ENCODE data around the gene MN1. TPM values are rescaled to one million over a fixed set of nuclear protein-coding genes. Genes with fewer than 3 reads are reported as not detected.

The MN1 gene
- total and polyA plus RNA-seq, 2 donors = 5.1 to 9.1 TPM

- no peak overlapping the region for H3K4me3 ChIP-seq (ENCODE audit: low read depth, low read length)
- no peak for DNase-seq (ENCODE audit: extremely low spot score)
- no peaks in the 10 kb centered on the region for H3K36me3 ChIP-seq (ENCODE audit: insufficient read depth)
- WGBS = 80% methylated on average over 7 of the region's 7 CpGs
- no peak overlapping the region for H3K27ac ChIP-seq (ENCODE audit: low read depth)
- H3K4me1 ChIP-seq (ENCODE audit: insufficient read depth) = no peaks in the 10 kb centered on the region
Observed at GRCh38 chr22:27761000-27761399, 40.6 kb downstream of the MN1 start.

DNA sequence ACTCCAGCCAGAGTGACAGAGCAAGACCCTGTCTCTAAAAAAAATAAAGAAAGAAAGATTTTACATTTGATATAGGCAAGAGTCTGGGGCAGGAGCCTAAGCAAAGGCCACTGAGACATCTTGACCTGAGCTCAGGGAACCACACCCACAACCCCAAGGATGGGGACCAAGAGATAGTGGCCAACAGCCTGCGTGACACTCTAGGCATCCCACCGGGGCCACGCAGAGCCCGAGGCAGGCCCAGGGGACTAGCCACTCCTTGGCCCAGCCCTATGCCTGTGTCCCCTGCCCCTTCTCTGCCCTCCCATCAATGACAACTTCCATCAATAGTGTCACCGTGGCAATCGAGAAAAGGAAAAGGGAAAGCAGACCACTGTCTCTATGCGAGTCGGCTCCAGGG lies 41.1 kb downstream of the MN1 start:
- DNase-seq (ENCODE audit: extremely low spot score) = no peak
- no peaks in the 10 kb centered on the region for H3K36me3 ChIP-seq (ENCODE audit: insufficient read depth)
- H3K27ac ChIP-seq (ENCODE audit: low read depth) = no peak overlapping the region
- WGBS = 92% methylated on average over 8 of the region's 8 CpGs
- no peaks in the 10 kb centered on the region for H3K4me1 ChIP-seq (ENCODE audit: insufficient read depth)
- no peak overlapping the region for H3K4me3 ChIP-seq (ENCODE audit: low read depth, low read length)

- Histone ChIP-seq H3K4me1 (ENCODE audit: insufficient read depth) (no peaks in the 10 kb centered on the region), H3K27ac (ENCODE audit: low read depth) (no peak overlapping the region), H3K36me3 (ENCODE audit: insufficient read depth) (no peaks in the 10 kb centered on the region), H3K4me3 (ENCODE audit: low read depth, low read length) (no peak overlapping the region)
- DNase-seq (ENCODE audit: extremely low spot score) = no peak
- 96% methylated on average over 6 of the region's 6 CpGs for WGBS
Observed at GRCh38 chr22:27757928-27758525, 43.5 kb downstream of the MN1 start.

- no peak for DNase-seq (ENCODE audit: extremely low spot score)
- H3K36me3 ChIP-seq (ENCODE audit: insufficient read depth) = no peaks in the 10 kb centered on the region
- no peaks in the 10 kb centered on the region for H3K4me1 ChIP-seq (ENCODE audit: insufficient read depth)
- H3K4me3 ChIP-seq (ENCODE audit: low read depth, low read length) = no peak overlapping the region
- H3K27ac ChIP-seq (ENCODE audit: low read depth) = no peak overlapping the region
- WGBS = 92% methylated on average over 16 of the region's 16 CpGs
Observed at GRCh38 chr22:27756212-27756660, 45.3 kb downstream of the MN1 start.

GRCh38 chr22:27755521-27756211 lies 45.9 kb downstream of the MN1 start:
- no peak overlapping the region for H3K27ac ChIP-seq (ENCODE audit: low read depth)
- 82% methylated on average over 19 of the region's 19 CpGs for whole genome bisulfite sequencing
- DNase-seq (ENCODE audit: extremely low spot score) = no peak
- H3K36me3 ChIP-seq (ENCODE audit: insufficient read depth) = no peaks in the 10 kb centered on the region
- H3K4me1 ChIP-seq (ENCODE audit: insufficient read depth) = no peaks in the 10 kb centered on the region
- H3K4me3 ChIP-seq (ENCODE audit: low read depth, low read length) = no peak overlapping the region

DNA sequence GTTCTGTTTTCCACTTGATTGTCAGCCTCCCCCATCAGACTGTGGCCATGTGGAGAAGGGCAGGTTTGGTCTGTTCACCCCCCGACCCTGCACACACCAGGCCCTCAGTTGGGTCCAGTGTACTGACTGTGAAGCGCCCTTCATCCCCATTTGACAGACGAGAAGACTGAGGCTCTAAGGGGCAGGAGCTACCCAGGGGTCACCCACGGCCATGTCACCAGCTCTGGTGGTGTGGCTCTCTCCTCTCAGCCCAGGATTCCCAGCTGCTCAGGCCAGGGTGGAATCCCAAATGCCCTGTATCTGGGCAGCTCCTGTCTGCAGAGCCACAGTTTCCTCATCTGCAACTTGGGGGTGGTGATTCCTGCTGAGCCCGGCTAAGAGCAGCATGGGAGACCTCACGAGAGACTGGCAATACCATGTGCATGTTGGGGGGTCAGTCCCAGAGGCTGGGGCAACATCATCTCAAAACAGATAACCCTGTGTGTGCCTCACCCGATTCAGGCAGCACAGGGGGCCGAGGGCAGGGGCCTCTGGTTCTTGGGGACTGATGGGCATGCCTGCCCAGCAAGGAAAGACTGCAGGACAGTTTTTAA lies 46.6 kb downstream of the MN1 start:
- DNase-seq (ENCODE audit: extremely low spot score) = no peak
- no peak overlapping the region for H3K4me3 ChIP-seq (ENCODE audit: low read depth, low read length)
- WGBS = 94% methylated on average over 8 of the region's 8 CpGs
- no peaks in the 10 kb centered on the region for H3K4me1 ChIP-seq (ENCODE audit: insufficient read depth)
- H3K36me3 ChIP-seq (ENCODE audit: insufficient read depth) = no peaks in the 10 kb centered on the region
- H3K27ac ChIP-seq (ENCODE audit: low read depth) = no peak overlapping the region

DNA sequence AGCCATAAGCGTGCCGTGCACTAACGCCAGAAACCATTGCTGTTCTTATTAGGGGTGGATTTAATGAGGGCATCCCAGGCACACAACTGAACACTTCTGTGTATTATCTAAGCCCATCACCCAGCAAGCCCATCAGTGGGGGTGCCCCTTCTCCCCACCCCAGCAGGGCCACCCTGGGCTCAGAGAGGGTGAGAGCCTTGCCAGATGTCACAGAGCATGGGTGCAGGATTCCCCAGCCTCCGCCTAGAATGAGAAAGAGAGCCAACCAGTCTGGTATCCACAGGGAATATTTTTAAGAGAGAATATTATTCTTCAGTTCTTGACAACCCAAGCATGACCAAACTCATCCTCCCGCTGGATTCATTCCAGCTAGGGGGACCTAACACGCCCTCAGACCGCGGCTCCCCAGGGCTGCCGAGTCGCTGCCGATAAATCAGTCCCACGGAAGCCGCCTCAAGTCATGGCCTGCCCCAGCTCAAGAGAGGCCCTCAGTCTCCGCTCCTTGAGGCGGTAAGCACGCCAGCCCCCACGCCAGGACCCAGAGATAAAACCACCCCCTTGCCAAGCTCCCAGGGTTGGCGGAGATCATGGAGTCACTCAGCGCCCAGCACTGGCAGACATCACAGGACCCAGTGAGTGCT lies 47.2 kb downstream of the MN1 start:
- Histone ChIP-seq H3K4me1 (ENCODE audit: insufficient read depth) (no peaks in the 10 kb centered on the region), H3K27ac (ENCODE audit: low read depth) (no peak overlapping the region), H3K36me3 (ENCODE audit: insufficient read depth) (no peaks in the 10 kb centered on the region), H3K4me3 (ENCODE audit: low read depth, low read length) (no peak overlapping the region)
- peak; percentile 46 for DNase-seq (ENCODE audit: extremely low spot score)
- WGBS = 69% methylated on average over 19 of the region's 19 CpGs

GRCh38 chr22:27752771-27753170 lies 48.8 kb downstream of the MN1 start:
- no peaks in the 10 kb centered on the region for H3K4me1 ChIP-seq (ENCODE audit: insufficient read depth)
- no peak overlapping the region for H3K4me3 ChIP-seq (ENCODE audit: low read depth, low read length)
- H3K36me3 ChIP-seq (ENCODE audit: insufficient read depth) = no peaks in the 10 kb centered on the region
- WGBS = 31% methylated on average over 4 of the region's 4 CpGs
- H3K27ac ChIP-seq (ENCODE audit: low read depth) = no peak overlapping the region
- DNase-seq (ENCODE audit: extremely low spot score) = no peak

- no peak overlapping the region for H3K27ac ChIP-seq (ENCODE audit: low read depth)
- H3K36me3 ChIP-seq (ENCODE audit: insufficient read depth) = no peaks in the 10 kb centered on the region
- H3K4me3 ChIP-seq (ENCODE audit: low read depth, low read length) = no peak overlapping the region
- no peaks in the 10 kb centered on the region for H3K4me1 ChIP-seq (ENCODE audit: insufficient read depth)
- WGBS = 91% methylated on average over 5 of the region's 5 CpGs
- no peak for DNase-seq (ENCODE audit: extremely low spot score)
Observed at GRCh38 chr22:27752141-27752540, 49.4 kb downstream of the MN1 start.

- no peaks in the 10 kb centered on the region for H3K4me1 ChIP-seq (ENCODE audit: insufficient read depth)
- H3K36me3 ChIP-seq (ENCODE audit: insufficient read depth) = no peaks in the 10 kb centered on the region
- WGBS = 88% methylated on average over 9 of the region's 9 CpGs
- no peak overlapping the region for H3K27ac ChIP-seq (ENCODE audit: low read depth)
- no peak for DNase-seq (ENCODE audit: extremely low spot score)
- no peak overlapping the region for H3K4me3 ChIP-seq (ENCODE audit: low read depth, low read length)
Observed at GRCh38 chr22:27751277-27752070, 50.1 kb downstream of the MN1 start.

DNA sequence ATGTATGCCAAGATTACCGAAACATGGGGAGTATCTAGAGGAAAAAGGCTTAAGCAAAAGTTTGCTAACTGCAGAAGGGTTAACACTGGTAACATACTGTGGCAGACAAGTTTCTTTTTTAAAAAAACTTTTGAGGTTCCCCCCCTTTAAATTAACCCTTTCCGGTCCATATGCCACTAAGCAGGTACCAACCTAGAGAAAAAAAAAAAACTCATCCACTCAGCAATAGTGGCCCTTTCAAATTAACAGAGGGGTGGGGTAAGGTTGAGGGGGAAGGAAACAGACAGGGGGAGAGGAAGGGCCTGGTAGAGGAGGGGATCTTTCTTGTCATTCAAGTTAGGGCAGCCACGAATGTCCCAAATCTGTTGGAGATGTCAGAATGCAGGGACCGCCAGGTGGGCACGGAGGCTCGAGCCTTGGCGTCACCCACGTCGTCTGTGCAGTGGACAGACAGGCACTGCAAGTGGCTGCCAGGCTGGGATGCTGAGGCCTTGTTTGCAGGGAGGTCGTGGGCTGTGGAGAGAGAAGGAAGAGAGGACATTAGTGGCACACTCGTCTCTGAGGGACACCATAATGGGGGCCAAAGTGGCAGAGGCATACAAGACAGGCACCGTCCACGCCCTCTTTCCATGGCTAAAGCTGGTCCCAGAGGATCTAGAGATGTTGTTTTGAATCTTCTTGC lies 50.8 kb downstream of the MN1 start:
- H3K27ac ChIP-seq (ENCODE audit: low read depth) = no peak overlapping the region
- no peaks in the 10 kb centered on the region for H3K4me1 ChIP-seq (ENCODE audit: insufficient read depth)
- H3K4me3 ChIP-seq (ENCODE audit: low read depth, low read length) = no peak overlapping the region
- DNase-seq (ENCODE audit: extremely low spot score) = no peak
- 79% methylated on average over 13 of the region's 13 CpGs for WGBS
- H3K36me3 ChIP-seq (ENCODE audit: insufficient read depth) = no peaks in the 10 kb centered on the region

GRCh38 chr22:27749597-27750225 lies 51.8 kb downstream of the MN1 start:
- Histone ChIP-seq H3K27ac (ENCODE audit: low read depth) (no peak overlapping the region), H3K36me3 (ENCODE audit: insufficient read depth) (no peaks in the 10 kb centered on the region), H3K4me3 (ENCODE audit: low read depth, low read length) (no peak overlapping the region), H3K4me1 (ENCODE audit: insufficient read depth) (no peaks in the 10 kb centered on the region)
- peak; percentile 59 for DNase-seq (ENCODE audit: extremely low spot score)
- 27% methylated on average over 11 of the region's 11 CpGs for WGBS
